ENCODE measurements around the gene CDKN3.
A peak's percentile ranks its signal among the peaks of the same experiment; 100 is the strongest.

The CDKN3 gene

DNA sequence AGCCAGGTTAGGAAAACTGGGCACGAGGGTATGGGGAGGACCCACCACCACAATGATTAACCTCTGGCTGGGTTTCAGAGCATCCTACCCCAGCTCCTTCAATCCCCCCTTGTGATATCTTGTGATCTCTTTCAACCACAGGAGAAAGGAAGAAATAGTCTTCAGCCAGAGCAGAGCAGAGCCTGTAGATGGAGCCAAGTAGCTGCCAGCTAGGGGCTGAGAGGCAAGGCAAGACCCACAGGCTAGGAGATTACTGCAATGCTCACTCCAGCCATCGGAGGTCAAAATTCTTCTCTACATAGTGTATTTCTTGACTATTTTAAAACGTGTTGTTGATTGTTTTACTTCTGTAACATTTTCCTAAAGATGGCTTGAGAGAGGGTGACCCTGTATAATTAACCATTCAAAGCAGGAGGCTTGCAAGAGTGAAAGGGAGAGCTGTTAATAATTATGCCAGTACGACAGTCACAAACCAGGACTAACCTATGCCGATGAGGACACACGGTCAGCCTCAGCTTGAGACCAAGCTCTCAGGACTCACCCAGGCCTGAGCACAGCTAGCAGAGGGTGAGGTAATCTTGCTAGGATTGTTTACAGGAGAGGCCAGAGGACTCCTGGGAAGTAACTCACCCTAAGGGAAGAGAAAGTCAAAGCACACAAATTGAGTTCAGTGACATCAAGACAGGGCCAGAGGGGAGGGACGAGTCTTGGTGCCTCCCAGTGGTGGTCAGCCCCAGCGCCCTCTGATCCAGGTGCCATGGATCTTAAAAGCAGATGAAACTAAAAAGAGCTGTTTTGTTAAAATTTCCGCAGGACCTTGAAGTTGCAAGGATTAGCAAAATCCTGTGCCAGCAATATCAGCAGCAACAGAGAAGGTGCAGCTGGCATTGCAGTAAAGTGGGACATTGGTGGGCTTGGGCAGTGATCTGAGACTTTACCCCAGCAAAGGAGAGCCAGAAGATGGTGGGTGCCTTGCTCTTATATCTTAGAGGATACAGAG is 29.8 kb upstream of the CDKN3 start:
- peaks cover 54% of the 10 kb centered on the region for H3K4me1 Mint-ChIP-seq
- DNase-seq, result no peak
- H3K4me3 Mint-ChIP-seq, result peak overlapping the region; percentile 1
- no peaks in the 10 kb centered on the region for H3K36me3 Mint-ChIP-seq (ENCODE audit: low read depth)
- peak overlapping the region; percentile 93 for H3K27ac Mint-ChIP-seq
- TF ChIP-seq CTCF (IDR thresholded peaks at IDR 0.05), result peak; percentile 38
- H3K27me3 Mint-ChIP-seq (ENCODE audit: low read depth, poor library complexity), result peaks cover 8% of the 10 kb centered on the region
- H3K9me3 Mint-ChIP-seq, result no peaks in the 10 kb centered on the region

DNA sequence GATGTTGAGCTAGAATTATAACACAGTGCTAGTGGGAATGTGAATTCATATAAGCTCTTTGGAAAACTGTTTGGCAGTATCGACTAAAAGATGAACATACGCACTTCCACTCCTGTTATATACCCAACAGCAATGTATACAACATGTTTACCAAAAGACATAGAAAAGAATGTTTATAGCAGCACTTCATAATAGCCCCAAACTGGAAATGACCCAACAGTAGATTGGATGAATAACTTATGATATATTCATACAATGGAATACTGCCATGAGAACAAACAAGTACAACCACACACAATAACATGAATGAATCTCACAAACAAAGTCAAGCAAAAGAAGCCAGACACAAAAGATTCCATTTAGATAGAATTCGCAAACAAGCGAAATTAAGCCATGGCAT is 28.5 kb upstream of the CDKN3 start:
- no peak overlapping the region for H3K27ac Mint-ChIP-seq
- no peak for TF ChIP-seq CTCF (IDR thresholded peaks at IDR 0.05)
- H3K9me3 Mint-ChIP-seq, result no peaks in the 10 kb centered on the region
- no peak for DNase-seq
- peaks cover 44% of the 10 kb centered on the region for H3K4me1 Mint-ChIP-seq
- peaks cover 8% of the 10 kb centered on the region for H3K27me3 Mint-ChIP-seq (ENCODE audit: low read depth, poor library complexity)
- H3K36me3 Mint-ChIP-seq (ENCODE audit: low read depth), result no peaks in the 10 kb centered on the region
- H3K4me3 Mint-ChIP-seq, result no peak overlapping the region

DNA sequence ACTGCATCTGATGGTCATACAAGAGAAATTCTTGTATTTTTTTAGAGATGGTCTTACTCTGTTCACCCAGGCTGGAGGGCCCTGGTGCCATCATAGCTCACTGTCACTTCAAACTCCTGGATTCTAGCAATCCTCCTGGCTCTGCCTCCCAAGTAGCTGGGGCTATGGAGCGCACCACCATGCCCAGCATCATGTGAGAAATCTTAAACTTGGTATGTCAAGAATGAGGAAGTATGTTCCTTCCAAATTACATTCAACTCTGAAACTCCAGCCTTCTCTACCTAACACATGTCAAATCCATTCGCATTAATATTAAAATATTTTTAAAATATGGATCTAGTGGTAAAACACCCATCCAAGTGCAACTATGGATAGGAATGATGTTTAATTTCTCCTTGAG is 27.5 kb upstream of the CDKN3 start:
- Mint-ChIP-seq H3K9me3 (no peaks in the 10 kb centered on the region), H3K4me3 (no peak overlapping the region), H3K27me3 (ENCODE audit: low read depth, poor library complexity) (peaks cover 3% of the 10 kb centered on the region), H3K27ac (no peak overlapping the region), H3K36me3 (ENCODE audit: low read depth) (no peaks in the 10 kb centered on the region), H3K4me1 (peaks cover 34% of the 10 kb centered on the region)
- no peak for TF ChIP-seq CTCF (IDR thresholded peaks at IDR 0.05)
- no peak for DNase-seq

- Mint-ChIP-seq H3K27ac (peak overlapping the region; percentile 53), H3K4me3 (no peak overlapping the region), H3K9me3 (no peaks in the 10 kb centered on the region), H3K36me3 (ENCODE audit: low read depth) (no peaks in the 10 kb centered on the region), H3K4me1 (peaks cover 34% of the 10 kb centered on the region), H3K27me3 (ENCODE audit: low read depth, poor library complexity) (peaks cover 3% of the 10 kb centered on the region)
- TF ChIP-seq CTCF (IDR thresholded peaks at IDR 0.05), result no peak
- no peak for DNase-seq
Observed at GRCh38 chr14:54370323-54371198, 26.2 kb upstream of the CDKN3 start.

DNA sequence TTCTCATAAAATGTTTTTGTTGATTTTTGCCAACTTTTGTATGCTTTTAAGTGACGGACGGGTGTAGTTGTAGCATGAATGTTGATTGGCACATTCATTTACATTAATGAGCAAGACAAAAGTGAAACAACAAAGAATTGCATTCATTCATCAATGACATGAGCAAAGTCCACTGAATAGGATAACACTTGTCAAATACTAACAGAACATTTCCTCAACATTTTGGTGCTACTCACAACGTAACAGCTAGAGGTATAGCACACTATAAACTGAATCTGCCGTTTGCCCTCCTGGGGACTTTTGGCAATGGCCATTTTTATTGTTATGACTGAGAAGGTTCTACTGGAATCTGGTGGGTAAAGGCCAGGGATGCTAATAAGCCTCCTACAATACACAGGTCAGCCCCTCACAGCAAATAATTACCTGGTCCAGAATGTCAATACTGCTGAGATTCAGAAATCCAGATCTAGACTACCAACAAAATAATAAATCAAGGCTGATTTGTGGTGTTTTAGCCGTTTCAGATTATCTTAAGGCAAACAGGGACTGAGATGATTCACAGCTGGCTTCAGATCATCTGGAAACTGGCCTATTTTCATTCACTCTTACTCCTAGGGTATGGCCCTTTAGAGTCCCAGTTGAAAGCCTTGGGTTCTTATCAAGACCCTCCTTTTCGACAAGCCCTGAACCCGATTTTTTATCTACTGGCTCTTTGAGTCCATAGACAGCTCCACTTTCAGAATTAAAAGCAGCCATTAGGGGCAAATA is 22.5 kb upstream of the CDKN3 start:
- no peak for TF ChIP-seq CTCF (IDR thresholded peaks at IDR 0.05)
- Mint-ChIP-seq H3K27ac (no peak overlapping the region), H3K36me3 (ENCODE audit: low read depth) (no peaks in the 10 kb centered on the region), H3K27me3 (ENCODE audit: low read depth, poor library complexity) (no peaks in the 10 kb centered on the region), H3K4me3 (no peak overlapping the region), H3K4me1 (peaks cover 35% of the 10 kb centered on the region), H3K9me3 (no peaks in the 10 kb centered on the region)
- DNase-seq, result no peak

Data from nephron progenitor cell (in vitro differentiated cells).